Daoy (cell line): ENCODE data around the gene GREB1. TPM values are rescaled to one million over a fixed set of nuclear protein-coding genes. Genes with fewer than 3 reads are reported as not detected.

ENCODE experiments used
- DNase-seq: peaks from one replicate; pipeline ENCODE4 v3.0.0-alpha.2; 2015; ENCODE audit warnings: low read depth
- total RNA-seq: library from RNA; depleted of rRNA; stranded (reverse); fragments of >200 nt; shearing (Covaris generic); gene quantifications from 2 replicates; pipeline ENCODE4 v1.2.3, GENCODE V29; 2014

Gene GREB1
- total RNA-seq, 1 experiment from 2014 or later: 0.91 TPM

GRCh38 chr2:11581124-11581796 is 47.4 kb downstream of the GREB1 start:
- DNase-seq: no peak

GRCh38 chr2:11581797-11582611 is 48.2 kb downstream of the GREB1 start:
- DNase-seq: no peak

GRCh38 chr2:11582612-11582861 is 48.7 kb downstream of the GREB1 start:
- no peak for DNase-seq

- peak; percentile 70 for DNase-seq
These were observed 49.3 kb downstream of the GREB1 start for GRCh38 chr2:11582862-11583752.

GRCh38 chr2:11583840-11584524 is 50.1 kb downstream of the GREB1 start:
- DNase-seq: peak; percentile 94

GRCh38 chr2:11584525-11585056 is 50.7 kb downstream of the GREB1 start:
- DNase-seq: no peak

- DNase-seq: no peak
These were observed 51.2 kb downstream of the GREB1 start for GRCh38 chr2:11585071-11585470.

GRCh38 chr2:11588228-11589110 is 54.6 kb downstream of the GREB1 start:
- no peak for DNase-seq

- DNase-seq: no peak
These were observed 55.6 kb downstream of the GREB1 start for GRCh38 chr2:11589316-11589940.

GRCh38 chr2:11590193-11590592 is 56.3 kb downstream of the GREB1 start:
- DNase-seq: no peak

- no peak for DNase-seq
These were observed 57.2 kb downstream of the GREB1 start for GRCh38 chr2:11591091-11591490.

GRCh38 chr2:11592671-11593574 is 59.1 kb downstream of the GREB1 start:
- no peak for DNase-seq

GRCh38 chr2:11596801-11597200 is 63.0 kb downstream of the GREB1 start:
- no peak for DNase-seq

GRCh38 chr2:11597538-11598225 is 63.8 kb downstream of the GREB1 start:
- DNase-seq: no peak

GRCh38 chr2:11598228-11598731 is 64.4 kb downstream of the GREB1 start:
- DNase-seq: peak; percentile 24

- DNase-seq: no peak
These were observed 68.8 kb downstream of the GREB1 start for GRCh38 chr2:11602563-11603204.

GRCh38 chr2:11610624-11611242 is 76.9 kb downstream of the GREB1 start:
- no peak for DNase-seq
